ENCODE results near the gene ALDH1L1. TPM values are rescaled to one million over a fixed set of nuclear protein-coding genes. Genes with fewer than 3 reads are reported as not detected.

ALDH1L1 gene
- total RNA-seq, 1 experiment from 2014 or later: not detected

- DNase-seq (ENCODE audit: low read depth in 1 of 2, low spot score in 2 of 2): no peak
- no peaks in the 10 kb centered on the region for H3K27me3 ChIP-seq (replicated peaks)
- peaks cover 11% of the 10 kb centered on the region for H3K4me1 ChIP-seq (replicated peaks)
- no peaks in the 10 kb centered on the region for H3K9me3 ChIP-seq (replicated peaks)
- H3K4me3 ChIP-seq: no peak overlapping the region
- no peaks in the 10 kb centered on the region; the same call in 1 of the 2 replicates for H3K36me3 ChIP-seq
- H3K27ac ChIP-seq: no peak overlapping the region
Observed at GRCh38 chr3:126053949-126054569, 126.3 kb downstream of the ALDH1L1 start.

Other genes starting within 250 kb of the ALDH1L1 start
- gene ROPN1B, start 211.4 kb downstream of the ALDH1L1 start, total RNA-seq (2014; rRNA removed; shearing (Covaris generic)): not detected in 2 replicates
- gene SLC41A3, start 96.5 kb downstream of the ALDH1L1 start, total RNA-seq (2014; rRNA removed; shearing (Covaris generic)): 32.7 and 33.1 TPM in 2 replicates
- gene KLF15, start 176.8 kb upstream of the ALDH1L1 start, total RNA-seq (2014; rRNA removed; shearing (Covaris generic)): 0.03 and 0.50 TPM in 2 replicates
- not detected in 2 replicates for gene CFAP100, start 214.3 kb upstream of the ALDH1L1 start, total RNA-seq (2014; rRNA removed; shearing (Covaris generic))

Data from SJSA1 (cell line).